HEK293 (cell line): ENCODE results near the gene EXOSC5.

ENCODE experiments used
- CTCF ChIA-PET: fragments of 350-600 bp; formaldehyde crosslinking; extraction: SDS; loops from one replicate; lab custom pipeline; 2021; ENCODE audit warnings: antibody characterized with exemption; lab: Yijun Ruan, JAX
- POLR2A ChIA-PET: fragments of 300-600 bp; formaldehyde crosslinking; extraction: SDS; loops from one replicate; lab custom pipeline; 2020; ENCODE audit warnings: antibody characterized with exemption, inconsistent platforms; lab: Yijun Ruan, JAX
- H3K27ac ChIP-seq: fragments of 200-500 bp; sonication (Bioruptor generic); 2 replicates; pipeline ENCODE4 v1.5.1; 2014; ENCODE audit warnings: low read depth, low read length, control low read depth, inconsistent platforms; ENCODE audit errors: extremely low read depth
- H3K36me3 ChIP-seq, 2 experiments: fragments of 200-500 bp in 1 of 2; sonication (Bioruptor generic) in 1 of 2; 1 replicate in 1 of 2; 2 replicates in 1 of 2; pipeline ENCODE4 v1.5.1; 2014 to 2017; ENCODE audit warnings: inconsistent platforms in 2 of 2, low read length in 2 of 2; ENCODE audit not compliant: control insufficient read depth in 2 of 2, insufficient read depth in 1 of 2
- H3K4me1 ChIP-seq: fragments of 200-500 bp; sonication (Bioruptor generic); 2 replicates; pipeline ENCODE4 v1.5.1; 2014; ENCODE audit warnings: mild to moderate bottlenecking, low read length, inconsistent platforms; ENCODE audit not compliant: control insufficient read depth, insufficient read depth
- H3K4me3 ChIP-seq: 2 replicates; pipeline ENCODE4 v1.5.1; 2011; ENCODE audit warnings: low read depth, mild to moderate bottlenecking, control low read depth, low read length, moderate library complexity
- H3K9me3 ChIP-seq: fragments of 200-500 bp; sonication (Bioruptor generic); 2 replicates; pipeline ENCODE4 v1.5.1; 2014; ENCODE audit warnings: low read depth, low read length, inconsistent platforms; ENCODE audit not compliant: control insufficient read depth, insufficient read depth
- BCL11A ChIP-seq: fragments of 450-650 bp; formaldehyde crosslinking; IDR thresholded peaks from 2 replicates; pipeline ENCODE4 v1.5.1; 2016; ENCODE audit warnings: low read depth, missing biosample characterization, missing genetic modification characterization
- HOXA7 ChIP-seq: sonication (generic); formaldehyde crosslinking; IDR thresholded peaks from 2 replicates; pipeline ENCODE4 v1.8.1; 2022; ENCODE audit warnings: missing genetic modification reagents, borderline replicate concordance
- OVOL3 ChIP-seq: fragments of 450-650 bp; formaldehyde crosslinking; IDR thresholded peaks from 2 replicates; pipeline ENCODE4 v1.5.1; 2016; ENCODE audit warnings: missing biosample characterization, missing genetic modification characterization
- SCRT2 ChIP-seq: fragments of 450-650 bp; formaldehyde crosslinking; IDR thresholded peaks from 2 replicates; pipeline ENCODE4 v1.5.1; 2016; ENCODE audit warnings: missing biosample characterization, missing genetic modification characterization
- YY1 ChIP-seq: fragments of 450-650 bp; formaldehyde crosslinking; IDR thresholded peaks from 2 replicates; pipeline ENCODE4 v1.5.1; 2018; ENCODE audit warnings: missing biosample characterization, missing genetic modification characterization
- ZFHX2 ChIP-seq: fragments of 450-650 bp; formaldehyde crosslinking; conservative IDR thresholded peaks from 2 replicates; pipeline ENCODE4 v1.5.1; 2016; ENCODE audit warnings: missing biosample characterization, missing genetic modification characterization
- ZIC2 ChIP-seq: fragments of 450-650 bp; formaldehyde crosslinking; IDR thresholded peaks from 2 replicates; pipeline ENCODE4 v1.5.1; 2016; ENCODE audit warnings: missing biosample characterization, missing genetic modification characterization
- ZNF10 ChIP-seq: fragments of 450-650 bp; formaldehyde crosslinking; IDR thresholded peaks from 2 replicates; pipeline ENCODE4 v1.5.1; 2017; ENCODE audit warnings: missing biosample characterization, missing genetic modification characterization
- ZNF112 ChIP-seq: fragments of 450-650 bp; formaldehyde crosslinking; IDR thresholded peaks from 2 replicates; pipeline ENCODE4 v1.5.0; 2017; ENCODE audit warnings: missing biosample characterization, missing genetic modification characterization
- ZNF121 ChIP-seq: fragments of 450-650 bp; formaldehyde crosslinking; IDR thresholded peaks from 2 replicates; pipeline ENCODE4 v1.5.1; 2016; ENCODE audit warnings: missing biosample characterization, missing genetic modification characterization
- ZNF138 ChIP-seq: fragments of 450-650 bp; formaldehyde crosslinking; IDR thresholded peaks from 2 replicates; pipeline ENCODE4 v1.5.1; 2016; ENCODE audit warnings: missing biosample characterization, missing genetic modification characterization, borderline replicate concordance
- ZNF2 ChIP-seq: fragments of 450-650 bp; formaldehyde crosslinking; IDR thresholded peaks from 2 replicates; pipeline ENCODE4 v1.5.1; 2016; ENCODE audit warnings: missing biosample characterization, missing genetic modification characterization
- ZNF23 ChIP-seq: fragments of 450-650 bp; formaldehyde crosslinking; IDR thresholded peaks from 2 replicates; pipeline ENCODE4 v1.5.1; 2016; ENCODE audit warnings: missing biosample characterization, missing genetic modification characterization, borderline replicate concordance
- ZNF266 ChIP-seq: fragments of 450-650 bp; formaldehyde crosslinking; IDR thresholded peaks from 2 replicates; pipeline ENCODE4 v1.5.1; 2016; ENCODE audit warnings: missing biosample characterization, missing genetic modification characterization, low read depth
- ZNF292 ChIP-seq: fragments of 450-650 bp; formaldehyde crosslinking; IDR thresholded peaks from 2 replicates; pipeline ENCODE4 v1.5.1; 2016; ENCODE audit warnings: low read depth, missing biosample characterization, missing genetic modification characterization, borderline replicate concordance
- ZNF311 ChIP-seq: fragments of 450-650 bp; formaldehyde crosslinking; IDR thresholded peaks from 2 replicates; pipeline ENCODE4 v1.5.1; 2017; ENCODE audit warnings: missing biosample characterization, missing genetic modification characterization, borderline replicate concordance
- ZNF426 ChIP-seq: fragments of 450-650 bp; formaldehyde crosslinking; IDR thresholded peaks from 2 replicates; pipeline ENCODE4 v1.5.1; 2017; ENCODE audit warnings: missing biosample characterization, missing genetic modification characterization, mild to moderate bottlenecking, inconsistent platforms, moderate library complexity
- ZNF48 ChIP-seq: fragments of 450-650 bp; formaldehyde crosslinking; IDR thresholded peaks from 2 replicates; pipeline ENCODE4 v1.5.1; 2016; ENCODE audit warnings: missing biosample characterization, missing genetic modification characterization
- ZNF501 ChIP-seq: fragments of 450-650 bp; formaldehyde crosslinking; IDR thresholded peaks from 2 replicates; pipeline ENCODE4 v1.5.1; 2016; ENCODE audit warnings: missing biosample characterization, missing genetic modification characterization
- ZNF514 ChIP-seq: fragments of 450-650 bp; formaldehyde crosslinking; IDR thresholded peaks from 2 replicates; pipeline ENCODE4 v1.5.1; 2016; ENCODE audit warnings: missing biosample characterization, missing genetic modification characterization
- ZNF654 ChIP-seq: fragments of 450-650 bp; formaldehyde crosslinking; IDR thresholded peaks from 2 replicates; pipeline ENCODE4 v1.5.1; 2016; ENCODE audit warnings: low read depth, missing biosample characterization, missing genetic modification characterization
- ZNF664 ChIP-seq: fragments of 450-650 bp; formaldehyde crosslinking; IDR thresholded peaks from 2 replicates; pipeline ENCODE4 v1.5.1; 2016; ENCODE audit warnings: missing biosample characterization, missing genetic modification characterization
- ZNF670 ChIP-seq: fragments of 450-650 bp; formaldehyde crosslinking; IDR thresholded peaks from 2 replicates; pipeline ENCODE4 v1.5.1; 2016; ENCODE audit warnings: missing biosample characterization, missing genetic modification characterization, low read depth
- ZNF707 ChIP-seq: fragments of 450-650 bp; formaldehyde crosslinking; IDR thresholded peaks from 2 replicates; pipeline ENCODE4 v1.5.1; 2016; ENCODE audit warnings: missing biosample characterization, missing genetic modification characterization
- ZNF791 ChIP-seq: fragments of 450-650 bp; formaldehyde crosslinking; IDR thresholded peaks from 2 replicates; pipeline ENCODE4 v1.5.1; 2016; ENCODE audit warnings: missing biosample characterization, missing genetic modification characterization
- ZSCAN23 ChIP-seq: fragments of 450-650 bp; formaldehyde crosslinking; IDR thresholded peaks from 2 replicates; pipeline ENCODE4 v1.5.1; 2016; ENCODE audit warnings: missing biosample characterization, missing genetic modification characterization
- TF ChIP-seq, protein P1 (sequence below): fragments of 450-650 bp; formaldehyde crosslinking; IDR thresholded peaks from 2 replicates; pipeline ENCODE4 v1.5.1; 2016; ENCODE audit warnings: missing biosample characterization, missing genetic modification characterization
- TF ChIP-seq, protein P2 (sequence below): fragments of 450-650 bp; formaldehyde crosslinking; IDR thresholded peaks from 2 replicates; pipeline ENCODE4 v1.5.1; 2016; ENCODE audit warnings: missing biosample characterization, missing genetic modification characterization
- TF ChIP-seq, protein P3 (sequence below): fragments of 450-650 bp; formaldehyde crosslinking; IDR thresholded peaks from 2 replicates; pipeline ENCODE4 v1.5.1; 2016; ENCODE audit warnings: missing biosample characterization, missing genetic modification characterization
- TF ChIP-seq, protein P4 (sequence below): fragments of 450-650 bp; IDR thresholded peaks from 2 replicates; pipeline ENCODE4 v1.5.1; 2018; ENCODE audit warnings: missing biosample characterization, mild to moderate bottlenecking, missing genetic modification characterization

Gene EXOSC5

DNA sequence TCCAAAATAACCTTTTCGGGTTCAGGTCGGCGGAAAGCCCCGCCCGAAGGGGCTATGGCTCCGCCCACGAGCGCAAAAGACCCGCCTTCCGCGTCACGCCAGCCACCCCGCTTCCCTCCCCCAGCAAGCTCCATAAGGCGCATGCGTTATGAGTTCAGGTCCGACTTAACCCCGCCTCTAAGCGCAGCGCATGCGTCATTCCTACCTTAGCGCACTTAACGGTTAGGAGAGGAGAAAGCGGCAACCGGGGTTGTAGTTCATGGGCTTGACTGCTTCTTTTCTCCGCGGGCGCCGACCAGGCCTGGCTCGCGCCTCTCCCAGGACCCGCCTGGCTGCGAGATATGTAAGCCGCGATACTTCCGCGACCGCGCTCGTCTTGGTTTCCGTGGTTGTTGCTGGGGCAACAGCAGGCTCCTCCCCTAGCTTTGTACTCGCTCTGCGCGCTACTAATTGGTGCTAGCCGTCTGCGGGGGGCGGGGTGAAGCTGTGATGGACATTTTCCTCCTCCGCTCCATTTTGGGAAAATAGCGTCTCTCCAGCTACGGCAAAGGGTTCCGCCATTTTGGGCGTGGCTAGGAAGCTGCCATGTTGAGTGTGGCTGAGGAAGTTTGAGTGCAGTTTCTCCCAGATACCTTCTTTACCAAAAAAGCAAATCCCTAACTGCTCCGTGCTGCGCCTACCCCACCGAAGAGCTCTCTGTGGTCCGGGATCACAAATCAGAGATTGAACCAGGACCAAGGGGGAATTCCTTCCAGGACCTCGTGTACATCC, 33.2 kb downstream of the EXOSC5 start, which contains the start of gene B9D2 (continued):
- TF ChIP-seq, protein P1, sequence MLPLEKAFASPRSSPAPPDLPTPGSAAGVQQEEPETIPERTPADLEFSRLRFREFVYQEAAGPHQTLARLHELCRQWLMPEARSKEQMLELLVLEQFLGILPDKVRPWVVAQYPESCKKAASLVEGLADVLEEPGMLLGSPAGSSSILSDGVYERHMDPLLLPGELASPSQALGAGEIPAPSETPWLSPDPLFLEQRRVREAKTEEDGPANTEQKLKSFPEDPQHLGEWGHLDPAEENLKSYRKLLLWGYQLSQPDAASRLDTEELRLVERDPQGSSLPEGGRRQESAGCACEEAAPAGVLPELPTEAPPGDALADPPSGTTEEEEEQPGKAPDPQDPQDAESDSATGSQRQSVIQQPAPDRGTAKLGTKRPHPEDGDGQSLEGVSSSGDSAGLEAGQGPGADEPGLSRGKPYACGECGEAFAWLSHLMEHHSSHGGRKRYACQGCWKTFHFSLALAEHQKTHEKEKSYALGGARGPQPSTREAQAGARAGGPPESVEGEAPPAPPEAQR = no peak
- TF ChIP-seq ZNF292 (tag by site-specific recombination) = no peak
- TF ChIP-seq OVOL3 = peak; percentile 95
- no peak for TF ChIP-seq ZNF791 (tag by site-specific recombination)
- TF ChIP-seq ZNF121 = no peak
- no peak for TF ChIP-seq ZNF707 (tag by site-specific recombination)
- no peak for TF ChIP-seq ZNF48 (tag by site-specific recombination)
- peak; percentile 39; the same call in 1 of the 2 replicates for TF ChIP-seq ZFHX2 (tag by site-specific recombination)
- no peak for TF ChIP-seq ZNF2 (tag by site-specific recombination)
- peak; percentile 98 for TF ChIP-seq YY1
- no peak for TF ChIP-seq ZNF654
- 0 out of 2 replicates have a peak, but pooled peaks have one; percentile 31 for TF ChIP-seq ZNF501 (tag by site-specific recombination)
- no peak for TF ChIP-seq HOXA7 (CRISPR knock-in tag)
- TF ChIP-seq, all 188 proteins: peak for 37

DNA sequence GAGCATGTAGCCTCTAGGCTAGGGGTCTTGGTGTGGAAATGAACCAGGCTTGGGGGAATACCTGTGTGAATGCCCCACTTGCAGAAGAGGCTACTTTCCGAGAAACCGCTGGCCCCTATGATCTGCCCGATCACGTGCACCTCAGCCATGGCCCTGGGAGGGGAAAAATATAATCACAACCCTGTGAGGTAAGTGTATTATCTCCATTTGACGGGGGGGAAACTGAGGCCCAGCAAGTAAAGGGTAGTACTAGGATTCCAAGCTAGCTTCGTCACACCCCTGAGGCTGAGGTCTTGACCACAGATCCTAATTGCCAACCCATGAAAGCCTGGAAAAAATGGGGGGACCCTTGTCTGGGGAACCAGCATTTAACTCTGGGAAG, 33.8 kb downstream of the EXOSC5 start:
- Histone ChIP-seq H3K4me3 (peak overlapping the region; percentile 72), H3K4me1 (0 out of 2 replicates have a peak, but pooled peaks cover 5% of the 10 kb centered on the region), H3K36me3 (no peaks in the 10 kb centered on the region; a peak in 1 of 3 replicates), H3K9me3 (no peaks in the 10 kb centered on the region), H3K27ac (peak overlapping the region; percentile 74; the same call in 1 of the 2 replicates)
- CTCF ChIA-PET = interaction anchor here (1.1 to 5.3 kb wide), 6 partner anchors 10 to 814 kb away, joined by 3 to 64 read pairs (median 4); partner anchors contain the start of genes TGFB1 and TMEM91
- POLR2A ChIA-PET = interaction anchor here (0.6 to 4.7 kb wide), 29 partner anchors 8 to 793 kb away, joined by 3 to 73 read pairs (median 6); partner anchors contain the start of genes B3GNT8, BCKDHA, DMAC2 and ERICH4
- TF ChIP-seq ZNF664 (no peak), ZNF138 (no peak), ZNF311 (tag by site-specific recombination) (no peak), ZNF266 (tag by site-specific recombination) (no peak), ZNF112 (no peak), ZNF426 (no peak), ZIC2 (tag by site-specific recombination) (no peak), SCRT2 (tag by site-specific recombination) (peak; percentile 60; the same call in 1 of the 2 replicates), ZNF670 (tag by site-specific recombination) (no peak), ZSCAN23 (tag by site-specific recombination) (no peak), ZNF10 (tag by site-specific recombination) (no peak), BCL11A (no peak), ZNF514 (no peak), ZNF23 (tag by site-specific recombination) (no peak)
- TF ChIP-seq, protein P2, sequence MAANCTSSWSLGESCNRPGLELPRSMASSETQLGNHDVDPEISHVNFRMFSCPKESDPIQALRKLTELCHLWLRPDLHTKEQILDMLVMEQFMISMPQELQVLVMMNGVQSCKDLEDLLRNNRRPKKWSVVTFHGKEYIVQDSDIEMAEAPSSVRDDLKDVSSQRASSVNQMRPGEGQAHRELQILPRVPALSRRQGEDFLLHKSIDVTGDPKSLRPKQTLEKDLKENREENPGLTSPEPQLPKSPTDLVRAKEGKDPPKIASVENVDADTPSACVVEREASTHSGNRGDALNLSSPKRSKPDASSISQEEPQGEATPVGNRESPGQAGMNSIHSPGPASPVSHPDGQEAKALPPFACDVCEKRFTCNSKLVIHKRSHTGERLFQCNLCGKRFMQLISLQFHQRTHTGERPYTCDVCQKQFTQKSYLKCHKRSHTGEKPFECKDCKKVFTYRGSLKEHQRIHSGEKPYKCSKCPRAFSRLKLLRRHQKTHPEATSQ (tag by site-specific recombination) = no peak
- TF ChIP-seq, protein P3, sequence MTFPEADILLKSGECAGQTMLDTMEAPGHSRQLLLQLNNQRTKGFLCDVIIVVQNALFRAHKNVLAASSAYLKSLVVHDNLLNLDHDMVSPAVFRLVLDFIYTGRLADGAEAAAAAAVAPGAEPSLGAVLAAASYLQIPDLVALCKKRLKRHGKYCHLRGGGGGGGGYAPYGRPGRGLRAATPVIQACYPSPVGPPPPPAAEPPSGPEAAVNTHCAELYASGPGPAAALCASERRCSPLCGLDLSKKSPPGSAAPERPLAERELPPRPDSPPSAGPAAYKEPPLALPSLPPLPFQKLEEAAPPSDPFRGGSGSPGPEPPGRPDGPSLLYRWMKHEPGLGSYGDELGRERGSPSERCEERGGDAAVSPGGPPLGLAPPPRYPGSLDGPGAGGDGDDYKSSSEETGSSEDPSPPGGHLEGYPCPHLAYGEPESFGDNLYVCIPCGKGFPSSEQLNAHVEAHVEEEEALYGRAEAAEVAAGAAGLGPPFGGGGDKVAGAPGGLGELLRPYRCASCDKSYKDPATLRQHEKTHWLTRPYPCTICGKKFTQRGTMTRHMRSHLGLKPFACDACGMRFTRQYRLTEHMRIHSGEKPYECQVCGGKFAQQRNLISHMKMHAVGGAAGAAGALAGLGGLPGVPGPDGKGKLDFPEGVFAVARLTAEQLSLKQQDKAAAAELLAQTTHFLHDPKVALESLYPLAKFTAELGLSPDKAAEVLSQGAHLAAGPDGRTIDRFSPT = no peak
- TF ChIP-seq, protein P4, sequence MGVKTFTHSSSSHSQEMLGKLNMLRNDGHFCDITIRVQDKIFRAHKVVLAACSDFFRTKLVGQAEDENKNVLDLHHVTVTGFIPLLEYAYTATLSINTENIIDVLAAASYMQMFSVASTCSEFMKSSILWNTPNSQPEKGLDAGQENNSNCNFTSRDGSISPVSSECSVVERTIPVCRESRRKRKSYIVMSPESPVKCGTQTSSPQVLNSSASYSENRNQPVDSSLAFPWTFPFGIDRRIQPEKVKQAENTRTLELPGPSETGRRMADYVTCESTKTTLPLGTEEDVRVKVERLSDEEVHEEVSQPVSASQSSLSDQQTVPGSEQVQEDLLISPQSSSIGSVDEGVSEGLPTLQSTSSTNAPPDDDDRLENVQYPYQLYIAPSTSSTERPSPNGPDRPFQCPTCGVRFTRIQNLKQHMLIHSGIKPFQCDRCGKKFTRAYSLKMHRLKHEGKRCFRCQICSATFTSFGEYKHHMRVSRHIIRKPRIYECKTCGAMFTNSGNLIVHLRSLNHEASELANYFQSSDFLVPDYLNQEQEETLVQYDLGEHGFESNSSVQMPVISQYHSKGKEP (tag by site-specific recombination) = 0 out of 2 replicates have a peak, but pooled peaks have one; percentile 13
